PC-3 (cell line): ENCODE measurements around the gene CFAP126. TPM values are rescaled to one million over a fixed set of nuclear protein-coding genes. Genes with fewer than 3 reads are reported as not detected.
"Not testable (repeated sequence)": the region's sequence is repeated elsewhere in the genome, so short reads cannot be mapped to it uniquely, and the experiment has no call there.

ENCODE experiments used
- ATAC-seq: fragments of 200-7000 bp; cut with Tn5 transposase; 2 replicates; pipeline ENCODE4 v1.9.1; 2020; ENCODE audit warnings: mild to moderate bottlenecking, moderate library complexity
- BruUV-seq: library from RNA; stranded (reverse); fragments of 400-500 nt; replicated peaks from 2 replicates; lab custom pipeline; 2021; lab: Mats Ljungman, UMichigan
- CTCF ChIA-PET: fragments of 300-600 bp; sonication (Branson Sonifier 250); formaldehyde crosslinking; loops from one replicate; lab custom pipeline; 2022; ENCODE audit warnings: antibody characterized with exemption; lab: Charles Lee
- POLR2A ChIA-PET: fragments of 300-600 bp; sonication (Branson Sonifier 250); formaldehyde crosslinking; loops from one replicate; lab custom pipeline; 2022; ENCODE audit warnings: antibody characterized with exemption; ENCODE audit not compliant: unreplicated experiment; lab: Charles Lee
- DNase-seq: peaks from one replicate; pipeline ENCODE4 v3.0.0-alpha.2; 2015
- H2AFZ ChIP-seq: fragments of 300-600 bp; sonication (generic); 2 replicates; pipeline ENCODE4 v1.6.0; 2016; ENCODE audit warnings: antibody characterized with exemption, low read length
- H3F3A ChIP-seq: fragments of 300-600 bp; sonication (generic); one replicate; pipeline ENCODE4 v1.6.0; 2017; ENCODE audit warnings: antibody characterized with exemption, low read length, control low read depth, mild to moderate bottlenecking; ENCODE audit not compliant: unreplicated experiment
- H3K27ac ChIP-seq: fragments of 300-600 bp; sonication (generic); 2 replicates; pipeline ENCODE4 v1.5.1; 2016; ENCODE audit warnings: mild to moderate bottlenecking, low read length
- H3K27me3 ChIP-seq: fragments of 300-600 bp; sonication (generic); 2 replicates; pipeline ENCODE4 v1.6.1; 2016; ENCODE audit warnings: low read length, mixed read lengths
- H3K36me3 ChIP-seq: fragments of 300-600 bp; sonication (generic); 2 replicates; pipeline ENCODE4 v1.6.1; 2016; ENCODE audit warnings: low read depth, mixed run types, low read length, mixed read lengths
- H3K4me1 ChIP-seq: fragments of 300-600 bp; sonication (generic); 2 replicates; pipeline ENCODE4 v1.5.1; 2016; ENCODE audit warnings: low read length; ENCODE audit not compliant: insufficient read depth
- H3K4me2 ChIP-seq: fragments of 300-600 bp; sonication (generic); 2 replicates; pipeline ENCODE4 v1.6.0; 2016; ENCODE audit warnings: low read length
- H3K4me3 ChIP-seq: fragments of 300-600 bp; sonication (generic); 2 replicates; pipeline ENCODE4 v1.5.1; 2016; ENCODE audit warnings: mild to moderate bottlenecking, low read length, mixed read lengths
- H3K79me2 ChIP-seq: fragments of 300-600 bp; sonication (generic); 2 replicates; pipeline ENCODE4 v1.6.1; 2017; ENCODE audit warnings: low read length, mixed read lengths
- H3K9ac ChIP-seq: fragments of 300-600 bp; sonication (generic); 2 replicates; pipeline ENCODE4 v1.6.0; 2016; ENCODE audit warnings: mild to moderate bottlenecking, low read length
- H3K9me2 ChIP-seq: fragments of 300-600 bp; sonication (generic); replicated peaks from 2 replicates; pipeline ENCODE4 v1.6.1; 2016; ENCODE audit warnings: mixed run types, low read length, mixed read lengths
- H3K9me3 ChIP-seq: fragments of 300-600 bp; sonication (generic); 2 replicates; pipeline ENCODE4 v1.6.1; 2016; ENCODE audit warnings: low read length, mixed read lengths
- H4K20me1 ChIP-seq: fragments of 300-600 bp; sonication (generic); 2 replicates; pipeline ENCODE4 v1.6.1; 2016; ENCODE audit warnings: low read length, mixed read lengths
- CTCF ChIP-seq: fragments of 300-600 bp; sonication (generic); conservative IDR thresholded peaks from 2 replicates; pipeline ENCODE4 v1.5.1; 2017; ENCODE audit warnings: antibody characterized with exemption, low read depth, mild to moderate bottlenecking, low read length
- EZH2 ChIP-seq: fragments of 300-600 bp; sonication (generic); IDR thresholded peaks from one replicate; pipeline ENCODE4 v1.6.1; 2017; ENCODE audit warnings: antibody characterized with exemption, mild to moderate bottlenecking, low read length; ENCODE audit not compliant: unreplicated experiment
- EZH2phosphoT487 ChIP-seq: fragments of 300-600 bp; sonication (generic); IDR thresholded peaks from 2 replicates; pipeline ENCODE4 v1.6.1; 2018; ENCODE audit warnings: mild to moderate bottlenecking, antibody characterized with exemption, low read length, borderline replicate concordance
- intact Hi-C: fragments of 100-400 bp; cut with micrococcal nuclease; formaldehyde crosslinking; loops from 2 replicates; pipeline ENCODE4 v1.9.0; 2023
- total RNA-seq: library from RNA; depleted of rRNA; stranded (reverse); fragments of >200 nt; gene quantifications from 2 replicates; pipeline ENCODE4 v1.2.3, GENCODE V29; 2014

CFAP126 gene
- total RNA-seq, 1 experiment from 2014 or later = not detected

- Histone ChIP-seq H3K36me3 (no peaks in the 10 kb centered on the region), H3K79me2 (no peaks in the 10 kb centered on the region), H3K9me3 (no peaks in the 10 kb centered on the region), H3K9ac (peak overlapping the region; percentile 87), H3K27me3 (no peaks in the 10 kb centered on the region), H3K9me2 (no peaks in the 10 kb centered on the region), H4K20me1 (no peaks in the 10 kb centered on the region), H3K4me3 (peak overlapping the region; percentile 86), H2AFZ (peak overlapping the region; percentile 79), H3F3A (no peaks in the 10 kb centered on the region), H3K27ac (peak overlapping the region; percentile 70), H3K4me2 (peak overlapping the region; percentile 95), H3K4me1 (peaks cover 12% of the 10 kb centered on the region)
- POLR2A ChIA-PET = interaction anchor here (0.5 to 1.0 kb wide), 5 partner anchors 8 to 343 kb away, joined by 3 to 10 read pairs (median 3); partner anchors contain the start of gene TOMM40L
- DNase-seq = peak; percentile 98
- CTCF ChIA-PET = interaction anchor here (0.6 to 0.9 kb wide), 2 partner anchors 164 to 311 kb away, joined by 3 read pairs; partner anchors contain the start of gene TOMM40L
- intact Hi-C loops = loop anchor here (1.0 to 10.0 kb wide), 4 partner anchors 8 to 355 kb away; partner anchors contain the start of gene DUSP12
- TF ChIP-seq CTCF = no peak
- TF ChIP-seq EZH2phosphoT487 = no peak
- TF ChIP-seq EZH2 = no peak
- ATAC-seq = peak; percentile 87
- BruUV-seq = no TSS peak
Measured at GRCh38 chr1:161389691-161390558, 22.2 kb upstream of the CFAP126 start.

GRCh38 chr1:161389158-161389557 lies 21.5 kb upstream of the CFAP126 start:
- BruUV-seq, POLR2A ChIA-PET, H3K79me2 ChIP-seq, DNase-seq, ATAC-seq, H3K9me3 ChIP-seq, H3K27me3 ChIP-seq, H3K9me2 ChIP-seq, H3F3A ChIP-seq, H3K36me3 ChIP-seq, H4K20me1 ChIP-seq: not testable (repeated sequence)
- CTCF ChIA-PET = interaction anchor here (0.6 kb wide), 1 partner anchor 310 kb away, joined by 3 read pairs; no protein-coding TSS in a partner anchor
- H3K9ac ChIP-seq = peak overlapping the region; percentile 72
- peak overlapping the region; percentile 82 for H3K4me2 ChIP-seq
- H2AFZ ChIP-seq = peak overlapping the region; percentile 75
- intact Hi-C loops = loop anchor here (10.0 kb wide), 2 partner anchors 46 to 356 kb away; partner anchors contain the start of gene DUSP12
- peak overlapping the region; percentile 64 for H3K27ac ChIP-seq
- peaks cover 13% of the 10 kb centered on the region for H3K4me1 ChIP-seq
- H3K4me3 ChIP-seq = peak overlapping the region; percentile 71

GRCh38 chr1:161388639-161389038 lies 21.0 kb upstream of the CFAP126 start:
- no peaks in the 10 kb centered on the region for H3F3A ChIP-seq
- no peak for ATAC-seq
- intact Hi-C loops = loop anchor here (10.0 kb wide), 2 partner anchors 46 to 356 kb away; partner anchors contain the start of gene DUSP12
- no TSS peak for BruUV-seq
- no peak overlapping the region for H2AFZ ChIP-seq
- no peaks in the 10 kb centered on the region for H3K9me2 ChIP-seq
- no peaks in the 10 kb centered on the region for H3K36me3 ChIP-seq
- DNase-seq = no peak
- no peak overlapping the region for H3K4me3 ChIP-seq
- no peak for TF ChIP-seq EZH2phosphoT487
- TF ChIP-seq CTCF = no peak
- no peak for TF ChIP-seq EZH2
- ChIA-PET POLR2A (no interaction called here), CTCF (no interaction called here)
- H3K27me3 ChIP-seq = no peaks in the 10 kb centered on the region
- no peaks in the 10 kb centered on the region for H4K20me1 ChIP-seq
- no peak overlapping the region for H3K9ac ChIP-seq
- H3K27ac ChIP-seq = no peak overlapping the region
- H3K4me2 ChIP-seq = no peak overlapping the region
- H3K79me2 ChIP-seq = no peaks in the 10 kb centered on the region
- H3K4me1 ChIP-seq = peaks cover 16% of the 10 kb centered on the region
- no peaks in the 10 kb centered on the region for H3K9me3 ChIP-seq
